Smooth muscle cell (in vitro differentiated cells): Measurements from ENCODE around the gene BNC1. TPM values are rescaled to one million over a fixed set of nuclear protein-coding genes. Genes with fewer than 3 reads are reported as not detected.

Experiments
- DNase-seq: peaks from one replicate; lab custom pipeline; 2025; ENCODE audit not compliant: unreplicated experiment; lab: John Stamatoyannopoulos, UW
- H2AFZ ChIP-seq: fragments of 200-600 bp; sonication (generic); 2 replicates; pipeline ENCODE4 v1.6.0; 2016; ENCODE audit warnings: antibody characterized with exemption, low read depth, mild to moderate bottlenecking
- H3F3A ChIP-seq: fragments of 200-600 bp; sonication (generic); 2 replicates; pipeline ENCODE4 v1.6.0; 2017; ENCODE audit warnings: antibody characterized with exemption, low read depth
- H3K27ac ChIP-seq: fragments of 200-600 bp; sonication (generic); 2 replicates; pipeline ENCODE4 v1.5.1; 2016; ENCODE audit warnings: low read depth, mild to moderate bottlenecking
- H3K27me3 ChIP-seq: fragments of 200-600 bp; sonication (generic); 2 replicates; pipeline ENCODE4 v1.6.1; 2016; ENCODE audit warnings: low read depth, mild to moderate bottlenecking
- H3K36me3 ChIP-seq: fragments of 200-600 bp; sonication (generic); 2 replicates; pipeline ENCODE4 v1.5.1; 2016; ENCODE audit warnings: low read depth
- H3K4me1 ChIP-seq: fragments of 200-600 bp; sonication (generic); 2 replicates; pipeline ENCODE4 v1.5.1; 2016; ENCODE audit warnings: low read depth
- H3K4me2 ChIP-seq: fragments of 200-600 bp; sonication (generic); 2 replicates; pipeline ENCODE4 v1.6.0; 2016; ENCODE audit warnings: mild to moderate bottlenecking
- H3K4me3 ChIP-seq: fragments of 200-600 bp; sonication (generic); 2 replicates; pipeline ENCODE4 v1.5.1; 2016; ENCODE audit warnings: mild to moderate bottlenecking
- H3K79me2 ChIP-seq: fragments of 200-600 bp; sonication (generic); 2 replicates; pipeline ENCODE4 v1.6.0; 2016; ENCODE audit warnings: low read depth, mild to moderate bottlenecking
- H3K9ac ChIP-seq: fragments of 200-600 bp; sonication (generic); 2 replicates; pipeline ENCODE4 v1.6.0; 2016; ENCODE audit warnings: low read depth
- H3K9me3 ChIP-seq: fragments of 200-600 bp; sonication (generic); replicated peaks from 2 replicates; pipeline ENCODE4 v1.5.1; 2016; ENCODE audit warnings: low read depth
- H4K20me1 ChIP-seq: fragments of 200-600 bp; sonication (generic); 2 replicates; pipeline ENCODE4 v1.6.0; 2016; ENCODE audit warnings: low read depth
- CTCF ChIP-seq: fragments of 200-600 bp; sonication (generic); IDR thresholded peaks from 2 replicates; pipeline ENCODE4 v1.5.1; 2017; ENCODE audit warnings: borderline replicate concordance, mild to moderate bottlenecking, antibody characterized with exemption; ENCODE audit not compliant: insufficient read depth, poor library complexity, severe bottlenecking
- whole genome bisulfite sequencing: methylation state at CpG from one replicate; pipeline ENCODE4 v1.1.7; 2016; ENCODE audit warnings: low lambda C conversion rate; 5-methylcytosine and 5-hydroxymethylcytosine counted together
- polyA plus RNA-seq: library from polyadenylated mRNA; unstranded; fragments of >200 nt; fragmentation: Nextera tagmentation; extraction: Ambion mirVana; gene quantifications from 2 replicates; pipeline ENCODE4 v1.2.1, GENCODE V29; 2016
- total RNA-seq: library from RNA; depleted of rRNA; stranded (reverse); fragments of >200 nt; gene quantifications from 2 replicates; pipeline ENCODE4 v1.2.3, GENCODE V29; 2014

Gene BNC1
- total and polyA plus RNA-seq, 2 experiments from 2014 or later: 0.42 to 4.3 TPM

GRCh38 chr15:83208367-83208661 lies 76.2 kb downstream of the BNC1 start:
- H3K9ac ChIP-seq: peak overlapping the region; percentile 65
- H3K9me3 ChIP-seq: no peaks in the 10 kb centered on the region
- peak overlapping the region; percentile 100 for H2AFZ ChIP-seq
- no peaks in the 10 kb centered on the region for H3F3A ChIP-seq
- peaks cover 40% of the 10 kb centered on the region for H3K79me2 ChIP-seq
- no peaks in the 10 kb centered on the region for H3K36me3 ChIP-seq
- H3K27me3 ChIP-seq: no peaks in the 10 kb centered on the region
- WGBS: 25% methylated on average over 11 of the region's 11 CpGs
- no peak for DNase-seq
- no peak for TF ChIP-seq CTCF
- peaks cover 24% of the 10 kb centered on the region for H4K20me1 ChIP-seq
- H3K4me1 ChIP-seq: peaks cover 24% of the 10 kb centered on the region
- H3K27ac ChIP-seq: no peak overlapping the region
- peak overlapping the region; percentile 98 for H3K4me3 ChIP-seq
- H3K4me2 ChIP-seq: peak overlapping the region; percentile 87

GRCh38 chr15:83207660-83208366 lies 76.7 kb downstream of the BNC1 start, which contains the start of gene HDGFL3:
Gene HDGFL3, minus strand, starts transcription at chr15:83207823. Its CDS starts 409 bp downstream, at chr15:83207414.
- peak within 1 kb of the TSS; percentile 78 for H3K9ac ChIP-seq
- H3K36me3 ChIP-seq: no peaks in the 10 kb centered on the region
- H3K4me3 ChIP-seq: peak within 1 kb of the TSS; percentile 98
- H3K27ac ChIP-seq: peak within 1 kb of the TSS; percentile 34
- peak within 1 kb of the TSS; percentile 100 for H2AFZ ChIP-seq
- H3F3A ChIP-seq: no peaks in the 10 kb centered on the region
- peaks cover 29% of the 10 kb centered on the region for H4K20me1 ChIP-seq
- peaks cover 45% of the 10 kb centered on the region for H3K79me2 ChIP-seq
- peaks cover 24% of the 10 kb centered on the region for H3K4me1 ChIP-seq
- H3K9me3 ChIP-seq: no peaks in the 10 kb centered on the region
- 1% methylated on average over 18 of the region's 94 CpGs for WGBS
- no peak for DNase-seq
- H3K27me3 ChIP-seq: no peaks in the 10 kb centered on the region
- TF ChIP-seq CTCF: no peak
- peak within 1 kb of the TSS; percentile 87 for H3K4me2 ChIP-seq

- no peaks in the 10 kb centered on the region for H3K27me3 ChIP-seq
- peaks cover 52% of the 10 kb centered on the region for H3K79me2 ChIP-seq
- H3K4me3 ChIP-seq: peak overlapping the region; percentile 98
- no peaks in the 10 kb centered on the region for H3K9me3 ChIP-seq
- no peak for TF ChIP-seq CTCF
- H3K4me2 ChIP-seq: peak overlapping the region; percentile 87
- WGBS: 2% methylated on average over 44 of the region's 93 CpGs
- H3K9ac ChIP-seq: peak overlapping the region; percentile 78
- H3K4me1 ChIP-seq: peaks cover 24% of the 10 kb centered on the region
- H4K20me1 ChIP-seq: peaks cover 36% of the 10 kb centered on the region
- H3K36me3 ChIP-seq: no peaks in the 10 kb centered on the region
- no peaks in the 10 kb centered on the region for H3F3A ChIP-seq
- H3K27ac ChIP-seq: peak overlapping the region; percentile 34
- DNase-seq: no peak
- peak overlapping the region; percentile 98 for H2AFZ ChIP-seq
These were observed 77.3 kb downstream of the BNC1 start for GRCh38 chr15:83207009-83207659.
